Measurements from ENCODE around the gene SIX5.

The SIX5 gene

DNA sequence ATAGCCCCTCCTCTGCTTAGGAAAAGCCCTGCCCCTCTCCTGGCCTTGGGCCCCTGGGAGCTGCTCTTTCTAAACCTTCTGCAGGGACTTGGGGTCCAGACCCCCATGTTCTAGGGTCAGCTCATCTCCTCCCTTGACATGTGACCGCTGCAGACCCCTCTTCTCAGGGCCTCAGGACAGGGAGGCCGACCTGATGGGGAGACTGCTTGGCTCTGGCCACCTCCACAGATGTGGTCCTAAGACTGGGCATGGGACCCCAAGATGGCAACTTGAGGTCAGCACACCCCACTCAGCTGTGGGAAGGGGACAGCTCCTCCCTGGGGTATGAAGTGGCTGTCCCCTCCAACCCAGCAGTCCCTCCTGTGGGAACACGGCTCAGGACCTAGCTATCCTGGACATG is 3.9 kb upstream of the SIX5 start:
- no peak overlapping the region for H3K4me3 ChIP-seq (ENCODE audit: low read depth, low read length)
- TF ChIP-seq, protein P1, sequence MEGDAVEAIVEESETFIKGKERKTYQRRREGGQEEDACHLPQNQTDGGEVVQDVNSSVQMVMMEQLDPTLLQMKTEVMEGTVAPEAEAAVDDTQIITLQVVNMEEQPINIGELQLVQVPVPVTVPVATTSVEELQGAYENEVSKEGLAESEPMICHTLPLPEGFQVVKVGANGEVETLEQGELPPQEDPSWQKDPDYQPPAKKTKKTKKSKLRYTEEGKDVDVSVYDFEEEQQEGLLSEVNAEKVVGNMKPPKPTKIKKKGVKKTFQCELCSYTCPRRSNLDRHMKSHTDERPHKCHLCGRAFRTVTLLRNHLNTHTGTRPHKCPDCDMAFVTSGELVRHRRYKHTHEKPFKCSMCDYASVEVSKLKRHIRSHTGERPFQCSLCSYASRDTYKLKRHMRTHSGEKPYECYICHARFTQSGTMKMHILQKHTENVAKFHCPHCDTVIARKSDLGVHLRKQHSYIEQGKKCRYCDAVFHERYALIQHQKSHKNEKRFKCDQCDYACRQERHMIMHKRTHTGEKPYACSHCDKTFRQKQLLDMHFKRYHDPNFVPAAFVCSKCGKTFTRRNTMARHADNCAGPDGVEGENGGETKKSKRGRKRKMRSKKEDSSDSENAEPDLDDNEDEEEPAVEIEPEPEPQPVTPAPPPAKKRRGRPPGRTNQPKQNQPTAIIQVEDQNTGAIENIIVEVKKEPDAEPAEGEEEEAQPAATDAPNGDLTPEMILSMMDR (IDR thresholded peaks at IDR 0.05; ENCODE audit: borderline replicate concordance, insufficient read depth, low read depth, low read length) = no peak

DNA sequence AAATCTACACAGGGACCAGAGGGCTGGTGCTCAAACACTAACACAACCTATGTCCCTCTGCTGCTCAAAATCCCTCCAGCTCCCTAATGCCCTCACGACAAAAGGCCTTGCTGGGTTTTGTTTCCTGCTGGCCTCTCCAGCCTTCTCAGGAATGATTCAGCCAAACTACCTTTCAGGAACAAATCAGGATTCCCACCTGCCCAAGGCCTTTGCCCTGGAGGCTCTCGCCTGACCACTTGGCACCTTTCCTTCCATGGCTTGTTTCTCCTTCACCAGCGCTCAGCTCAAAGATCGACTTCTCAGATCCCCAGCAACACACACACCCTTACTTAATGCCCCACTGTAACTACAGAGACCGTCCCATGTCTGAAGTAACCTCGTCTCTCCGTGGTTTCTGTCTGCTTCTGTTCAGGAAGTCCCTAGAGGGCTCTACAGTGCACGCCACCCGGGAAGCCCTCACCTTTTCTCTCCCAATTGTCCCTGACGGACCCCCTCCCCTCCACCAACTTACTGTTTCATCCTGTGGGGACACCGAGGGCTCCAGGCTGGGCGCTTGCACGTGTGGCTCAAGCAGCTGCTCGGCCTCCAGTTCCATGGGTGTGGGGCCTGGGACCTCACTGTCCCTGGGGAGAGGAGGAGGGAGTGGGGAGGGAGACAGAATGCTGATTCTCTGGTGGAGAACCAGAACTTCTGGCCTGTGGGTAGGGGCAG is 3.2 kb upstream of the SIX5 start:
- TF ChIP-seq, protein P1 (IDR thresholded peaks at IDR 0.05; ENCODE audit: borderline replicate concordance, insufficient read depth, low read depth, low read length) = no peak
- no peak overlapping the region for H3K4me3 ChIP-seq (ENCODE audit: low read depth, low read length)

DNA sequence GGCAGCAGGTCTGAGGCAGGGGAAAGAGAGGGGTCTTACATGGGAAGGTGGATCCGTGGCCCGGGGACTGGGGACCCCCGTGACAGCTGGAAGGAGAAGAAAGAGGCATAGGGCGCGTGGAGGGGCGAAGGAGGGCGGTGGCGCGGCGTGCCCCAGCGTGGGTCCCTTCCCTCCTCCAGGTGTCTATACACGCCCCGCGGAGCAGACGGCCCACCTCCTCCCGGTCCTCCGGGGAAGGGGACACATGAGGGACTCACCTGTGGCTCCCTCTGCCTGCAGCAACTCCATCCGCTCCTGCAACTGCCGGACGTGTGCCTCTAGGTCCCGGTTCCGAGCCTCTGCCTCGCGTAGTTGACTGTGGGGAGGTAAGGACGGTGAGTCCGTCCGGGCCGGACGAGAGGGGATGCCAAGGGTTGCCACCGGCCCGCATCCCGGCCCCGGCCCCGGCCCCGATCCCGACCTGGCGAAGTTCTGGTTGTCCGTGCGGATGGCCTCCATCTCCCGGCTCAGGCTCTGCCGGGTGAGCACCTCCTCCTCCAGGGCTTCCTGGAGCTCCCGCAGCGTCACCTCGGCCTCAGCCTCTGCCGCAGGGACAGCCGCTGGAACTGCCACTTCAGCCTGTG is 2.4 kb upstream of the SIX5 start:
- H3K4me3 ChIP-seq (ENCODE audit: low read depth, low read length) = no peak overlapping the region
- TF ChIP-seq, protein P1 (IDR thresholded peaks at IDR 0.05; ENCODE audit: borderline replicate concordance, insufficient read depth, low read depth, low read length) = no peak

DNA sequence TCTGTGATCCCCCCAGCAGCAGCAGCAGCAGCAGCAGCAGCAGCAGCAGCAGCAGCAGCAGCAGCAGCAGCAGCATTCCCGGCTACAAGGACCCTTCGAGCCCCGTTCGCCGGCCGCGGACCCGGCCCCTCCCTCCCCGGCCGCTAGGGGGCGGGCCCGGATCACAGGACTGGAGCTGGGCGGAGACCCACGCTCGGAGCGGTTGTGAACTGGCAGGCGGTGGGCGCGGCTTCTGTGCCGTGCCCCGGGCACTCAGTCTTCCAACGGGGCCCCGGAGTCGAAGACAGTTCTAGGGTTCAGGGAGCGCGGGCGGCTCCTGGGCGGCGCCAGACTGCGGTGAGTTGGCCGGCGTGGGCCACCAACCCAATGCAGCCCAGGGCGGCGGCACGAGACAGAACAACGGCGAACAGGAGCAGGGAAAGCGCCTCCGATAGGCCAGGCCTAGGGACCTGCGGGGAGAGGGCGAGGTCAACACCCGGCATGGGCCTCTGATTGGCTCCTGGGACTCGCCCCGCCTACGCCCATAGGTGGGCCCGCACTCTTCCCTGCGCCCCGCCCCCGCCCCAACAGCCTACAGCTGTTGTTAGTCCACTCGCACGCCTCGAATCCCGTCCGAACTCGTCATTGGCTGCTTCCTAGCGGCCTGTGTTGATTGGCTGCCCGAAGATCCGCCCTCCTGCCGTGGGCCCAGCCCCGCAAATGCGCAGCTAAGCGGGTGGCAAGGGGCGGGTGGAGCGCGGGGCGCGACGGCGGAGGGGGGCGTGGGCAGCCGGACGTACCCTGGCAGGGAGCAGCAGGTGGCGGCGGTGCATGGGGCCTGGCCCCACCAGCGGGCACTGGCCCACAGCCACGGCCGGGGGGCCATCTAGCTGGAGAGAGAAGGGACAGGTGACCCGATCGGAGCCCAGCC is 1.4 kb upstream of the SIX5 start:
- peak overlapping the region; percentile 52 for H3K4me3 ChIP-seq (ENCODE audit: low read depth, low read length)
- TF ChIP-seq, protein P1 (IDR thresholded peaks at IDR 0.05; ENCODE audit: borderline replicate concordance, insufficient read depth, low read depth, low read length) = peak; percentile 89

DNA sequence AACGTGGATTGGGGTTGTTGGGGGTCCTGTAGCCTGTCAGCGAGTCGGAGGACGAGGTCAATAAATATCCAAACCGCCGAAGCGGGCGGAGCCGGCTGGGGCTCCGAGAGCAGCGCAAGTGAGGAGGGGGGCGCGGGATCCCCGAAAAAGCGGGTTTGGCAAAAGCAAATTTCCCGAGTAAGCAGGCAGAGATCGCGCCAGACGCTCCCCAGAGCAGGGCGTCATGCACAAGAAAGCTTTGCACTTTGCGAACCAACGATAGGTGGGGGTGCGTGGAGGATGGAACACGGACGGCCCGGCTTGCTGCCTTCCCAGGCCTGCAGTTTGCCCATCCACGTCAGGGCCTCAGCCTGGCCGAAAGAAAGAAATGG is 754 bp upstream of the SIX5 start:
- peak overlapping the region; percentile 44 for H3K4me3 ChIP-seq (ENCODE audit: low read depth, low read length)
- TF ChIP-seq, protein P1 (IDR thresholded peaks at IDR 0.05; ENCODE audit: borderline replicate concordance, insufficient read depth, low read depth, low read length) = no peak

DNA sequence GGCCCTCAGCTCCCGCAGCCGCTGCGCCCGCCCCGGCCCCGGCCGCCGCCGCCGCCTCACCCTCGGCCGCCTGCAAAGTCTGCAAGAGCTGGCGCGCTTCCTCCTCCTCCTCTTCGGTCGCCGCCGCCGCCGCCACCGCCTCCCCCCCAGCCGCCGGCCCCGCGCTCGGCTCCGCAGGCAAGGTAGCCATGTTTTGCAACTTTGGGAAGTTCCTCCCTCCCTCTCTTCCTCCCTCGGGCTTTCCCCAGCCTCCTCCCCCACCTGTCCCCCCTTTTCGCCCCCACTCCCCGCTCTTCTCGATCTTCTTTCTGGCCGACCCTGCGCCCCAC is 433 bp downstream of the SIX5 start:
- peak overlapping the region; percentile 75 for H3K4me3 ChIP-seq (ENCODE audit: low read depth, low read length)
- TF ChIP-seq, protein P1 (IDR thresholded peaks at IDR 0.05; ENCODE audit: borderline replicate concordance, insufficient read depth, low read depth, low read length) = no peak

Measured in GM12875 (cell line).